HEK293T (cell line): Measurements from ENCODE around the gene MAP4K4.

Experiments
- ARNT ChIP-seq: fragments of 450-650 bp; IDR thresholded peaks from 2 replicates; pipeline ENCODE4 v1.6.1; 2017; ENCODE audit warnings: mild to moderate bottlenecking
- BHLHE40 ChIP-seq: fragments of 450-650 bp; IDR thresholded peaks from 2 replicates; pipeline ENCODE4 v1.6.1; 2016; ENCODE audit warnings: mild to moderate bottlenecking, moderate library complexity, borderline replicate concordance
- ELF4 ChIP-seq: fragments of 450-650 bp; IDR thresholded peaks from 2 replicates; pipeline ENCODE4 v1.6.1; 2017; ENCODE audit warnings: antibody characterized with exemption
- FOXA1 ChIP-seq: fragments of 450-650 bp; IDR thresholded peaks from 2 replicates; pipeline ENCODE4 v1.6.1; 2016; ENCODE audit warnings: mild to moderate bottlenecking
- FOXK2 ChIP-seq: fragments of 450-650 bp; IDR thresholded peaks from 2 replicates; pipeline ENCODE4 v1.6.1; 2016; ENCODE audit warnings: mild to moderate bottlenecking
- FOXM1 ChIP-seq: fragments of 450-650 bp; IDR thresholded peaks from 2 replicates; pipeline ENCODE4 v1.6.1; 2017; ENCODE audit warnings: mild to moderate bottlenecking, borderline replicate concordance
- L3MBTL2 ChIP-seq: fragments of 450-650 bp; conservative IDR thresholded peaks from 2 replicates; pipeline ENCODE4 v1.6.1; 2016; ENCODE audit warnings: mild to moderate bottlenecking
- LEF1 ChIP-seq: fragments of 450-650 bp; IDR thresholded peaks from 2 replicates; pipeline ENCODE4 v1.6.1; 2017; ENCODE audit warnings: mild to moderate bottlenecking, borderline replicate concordance
- NFRKB ChIP-seq: fragments of 450-650 bp; IDR thresholded peaks from 2 replicates; pipeline ENCODE4 v1.6.1; 2016; ENCODE audit warnings: mild to moderate bottlenecking, moderate library complexity
- PKNOX1 ChIP-seq: fragments of 450-650 bp; IDR thresholded peaks from 2 replicates; pipeline ENCODE4 v1.6.1; 2016
- SP1 ChIP-seq: fragments of 450-650 bp; IDR thresholded peaks from 2 replicates; pipeline ENCODE4 v1.6.1; 2017
- SUZ12 ChIP-seq: fragments of 450-650 bp; IDR thresholded peaks from 2 replicates; pipeline ENCODE4 v1.6.1; 2016; ENCODE audit warnings: mild to moderate bottlenecking
- TARDBP ChIP-seq: fragments of 450-650 bp; IDR thresholded peaks from 2 replicates; pipeline ENCODE4 v1.6.1; 2016

DNA sequence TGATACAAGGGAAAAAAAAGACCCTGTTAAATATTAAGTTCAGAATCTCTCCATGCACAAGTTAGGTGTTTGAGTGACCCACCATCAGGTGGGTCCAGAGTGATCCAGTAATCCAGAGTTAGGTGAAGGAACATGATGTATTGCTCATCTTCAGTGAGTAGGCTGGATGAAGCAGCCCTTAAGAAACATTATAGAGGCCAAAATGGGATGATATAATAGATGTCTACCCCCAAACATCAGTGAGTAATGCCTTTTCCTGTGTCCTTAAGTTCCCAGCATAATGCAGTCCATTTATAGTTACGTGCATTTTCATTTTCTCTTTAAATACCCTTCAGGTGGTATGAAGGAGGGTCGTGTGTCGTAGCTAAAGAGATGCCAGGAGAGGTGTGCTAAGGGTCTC, 89.6 kb downstream of the MAP4K4 start:
- no peak for TF ChIP-seq FOXK2
- no peak for TF ChIP-seq FOXA1
- TF ChIP-seq SUZ12: no peak
- no peak for TF ChIP-seq SP1
- no peak for TF ChIP-seq TARDBP
- TF ChIP-seq PKNOX1: no peak
- no peak for TF ChIP-seq FOXM1
- no peak for TF ChIP-seq L3MBTL2
- TF ChIP-seq LEF1: no peak
- TF ChIP-seq ELF4: no peak
- no peak for TF ChIP-seq BHLHE40
- TF ChIP-seq NFRKB: no peak
- TF ChIP-seq ARNT: no peak
